Neural cell (in vitro differentiated cells): Measurements from ENCODE around the gene FUBP3. TPM values are rescaled to one million over a fixed set of nuclear protein-coding genes. Genes with fewer than 3 reads are reported as not detected.

Experiments
- H2AFZ ChIP-seq: fragments of 200-600, 300-800 bp; sonication (generic), shearing (Covaris generic); 2 replicates; pipeline ENCODE4 v1.6.0; 2014; ENCODE audit warnings: low read depth, mild to moderate bottlenecking, antibody characterized with exemption, low read length, moderate library complexity
- H3F3A ChIP-seq: fragments of 200-600 bp; shearing (Covaris generic); 2 replicates; pipeline ENCODE4 v1.6.1; 2016; ENCODE audit warnings: mild to moderate bottlenecking, moderate library complexity, mixed read lengths, antibody characterized with exemption, low read length; ENCODE audit not compliant: insufficient read depth, poor library complexity, severe bottlenecking
- H3K27ac ChIP-seq: fragments of 200-600, 300-800 bp; sonication (generic), shearing (Covaris generic); 2 replicates; pipeline ENCODE4 v1.5.1; 2014; ENCODE audit warnings: mild to moderate bottlenecking, low read length, moderate library complexity
- H3K27me3 ChIP-seq: fragments of 300-800, 200-600 bp; sonication (generic), shearing (Covaris generic); 2 replicates; pipeline ENCODE4 v1.6.0; 2014; ENCODE audit warnings: mild to moderate bottlenecking, low read depth, low read length, moderate library complexity; ENCODE audit not compliant: insufficient read depth
- H3K36me3 ChIP-seq: fragments of 300-800, 200-600 bp; sonication (generic), shearing (Covaris generic); 2 replicates; pipeline ENCODE4 v1.5.1; 2014; ENCODE audit warnings: mild to moderate bottlenecking, antibody characterized with exemption, low read length, moderate library complexity; ENCODE audit not compliant: insufficient read depth
- H3K4me2 ChIP-seq: fragments of 300-800, 200-600 bp; sonication (generic), shearing (Covaris generic); 2 replicates; pipeline ENCODE4 v1.6.0; 2014; ENCODE audit warnings: mild to moderate bottlenecking, low read length
- H3K4me3 ChIP-seq: fragments of 300-800, 200-600 bp; sonication (generic), shearing (Covaris generic); 2 replicates; pipeline ENCODE4 v1.5.1; 2014; ENCODE audit warnings: mild to moderate bottlenecking, low read length, moderate library complexity
- H3K79me2 ChIP-seq: fragments of 200-600 bp; shearing (Covaris generic); replicated peaks from 2 replicates; pipeline ENCODE4 v1.6.0; 2014; ENCODE audit warnings: mild to moderate bottlenecking, low read length, moderate library complexity; ENCODE audit not compliant: insufficient read depth
- H3K9ac ChIP-seq: fragments of 300-800, 200-600 bp; sonication (generic), shearing (Covaris generic); 2 replicates; pipeline ENCODE4 v1.6.1; 2016; ENCODE audit warnings: mild to moderate bottlenecking, low read length, mixed read lengths
- H3K9me2 ChIP-seq: fragments of 200-600 bp; shearing (Covaris generic); 2 replicates; pipeline ENCODE4 v1.6.1; 2016; ENCODE audit warnings: mild to moderate bottlenecking, low read length, mixed read lengths; ENCODE audit not compliant: insufficient read depth
- H3K9me3 ChIP-seq: fragments of 200-600, 300-800 bp; sonication (generic), shearing (Covaris generic); 2 replicates; pipeline ENCODE4 v1.6.1; 2016; ENCODE audit warnings: mild to moderate bottlenecking, mixed run types, low read length, moderate library complexity, mixed read lengths
- H4K20me1 ChIP-seq: fragments of 200-600 bp; shearing (Covaris generic); 2 replicates; pipeline ENCODE4 v1.6.1; 2016; ENCODE audit warnings: mild to moderate bottlenecking, mixed run types; ENCODE audit not compliant: insufficient read depth
- EP300 ChIP-seq: fragments of 450-650 bp; conservative IDR thresholded peaks from 2 replicates; pipeline ENCODE4 v1.6.1; 2014; ENCODE audit warnings: antibody characterized with exemption, mild to moderate bottlenecking, moderate library complexity; ENCODE audit not compliant: poor library complexity, severe bottlenecking
- EZH2 ChIP-seq: fragments of 200-600, 300-800 bp; shearing (Covaris generic), sonication (generic); IDR thresholded peaks from 2 replicates; pipeline ENCODE4 v1.6.1; 2014; ENCODE audit warnings: antibody characterized with exemption, low read length, borderline replicate concordance, mild to moderate bottlenecking; ENCODE audit not compliant: insufficient read depth, poor library complexity, severe bottlenecking
- MXI1 ChIP-seq: fragments of 450-650 bp; conservative IDR thresholded peaks from 2 replicates; pipeline ENCODE4 v1.6.1; 2014; ENCODE audit warnings: antibody characterized with exemption, mild to moderate bottlenecking; ENCODE audit not compliant: poor library complexity, severe bottlenecking
- POLR2AphosphoS5 ChIP-seq: IDR thresholded peaks from 2 replicates; pipeline ENCODE4 v1.6.1; 2012
- RAD21 ChIP-seq: fragments of 450-650 bp; conservative IDR thresholded peaks from 2 replicates; pipeline ENCODE4 v1.6.1; 2014; ENCODE audit warnings: antibody characterized with exemption, mild to moderate bottlenecking, moderate library complexity
- REST ChIP-seq: IDR thresholded peaks from 2 replicates; pipeline ENCODE4 v1.6.1; 2012; ENCODE audit warnings: borderline replicate concordance
- SMC3 ChIP-seq: fragments of 450-650 bp; conservative IDR thresholded peaks from 2 replicates; pipeline ENCODE4 v1.6.1; 2014; ENCODE audit warnings: antibody characterized with exemption, mild to moderate bottlenecking, moderate library complexity; ENCODE audit not compliant: poor library complexity
- TAF1 ChIP-seq: IDR thresholded peaks from 2 replicates; pipeline ENCODE4 v1.6.1; 2012; ENCODE audit warnings: low read depth
- polyA plus RNA-seq: library from polyadenylated mRNA; depleted of rRNA; stranded (reverse); fragments of >200 nt; gene quantifications from 2 replicates; pipeline ENCODE4 v1.2.3, GENCODE V29; 2014
- TF ChIP-seq, protein P1 (sequence below): fragments of 450-650 bp; IDR thresholded peaks from 2 replicates; pipeline ENCODE4 v1.5.1; 2014; ENCODE audit warnings: antibody characterized with exemption, mild to moderate bottlenecking, moderate library complexity; ENCODE audit not compliant: poor library complexity, severe bottlenecking

FUBP3 gene
- polyA plus RNA-seq, 1 donor from 2014 or later = 70.5 TPM

DNA sequence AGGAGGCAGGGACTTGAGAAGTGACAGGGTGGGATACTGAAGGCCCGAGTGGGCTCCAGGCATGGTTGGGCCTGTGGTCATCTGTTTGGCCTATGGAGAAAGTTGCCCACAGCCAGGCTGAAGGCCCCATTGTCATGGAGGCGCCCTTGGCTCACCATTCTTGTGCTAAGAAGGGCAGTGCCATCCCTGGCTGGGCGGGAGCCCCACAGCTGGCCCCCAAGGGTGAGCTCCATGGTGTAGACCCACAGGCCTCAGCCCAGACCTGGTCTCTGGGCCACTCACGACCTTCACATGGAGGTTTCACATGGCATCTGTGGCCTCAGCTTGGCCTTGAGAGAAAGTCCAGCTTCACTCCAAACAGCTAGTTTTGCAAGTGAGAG is 50.7 kb downstream of the FUBP3 start:
- no peak overlapping the region for H3K4me3 ChIP-seq

DNA sequence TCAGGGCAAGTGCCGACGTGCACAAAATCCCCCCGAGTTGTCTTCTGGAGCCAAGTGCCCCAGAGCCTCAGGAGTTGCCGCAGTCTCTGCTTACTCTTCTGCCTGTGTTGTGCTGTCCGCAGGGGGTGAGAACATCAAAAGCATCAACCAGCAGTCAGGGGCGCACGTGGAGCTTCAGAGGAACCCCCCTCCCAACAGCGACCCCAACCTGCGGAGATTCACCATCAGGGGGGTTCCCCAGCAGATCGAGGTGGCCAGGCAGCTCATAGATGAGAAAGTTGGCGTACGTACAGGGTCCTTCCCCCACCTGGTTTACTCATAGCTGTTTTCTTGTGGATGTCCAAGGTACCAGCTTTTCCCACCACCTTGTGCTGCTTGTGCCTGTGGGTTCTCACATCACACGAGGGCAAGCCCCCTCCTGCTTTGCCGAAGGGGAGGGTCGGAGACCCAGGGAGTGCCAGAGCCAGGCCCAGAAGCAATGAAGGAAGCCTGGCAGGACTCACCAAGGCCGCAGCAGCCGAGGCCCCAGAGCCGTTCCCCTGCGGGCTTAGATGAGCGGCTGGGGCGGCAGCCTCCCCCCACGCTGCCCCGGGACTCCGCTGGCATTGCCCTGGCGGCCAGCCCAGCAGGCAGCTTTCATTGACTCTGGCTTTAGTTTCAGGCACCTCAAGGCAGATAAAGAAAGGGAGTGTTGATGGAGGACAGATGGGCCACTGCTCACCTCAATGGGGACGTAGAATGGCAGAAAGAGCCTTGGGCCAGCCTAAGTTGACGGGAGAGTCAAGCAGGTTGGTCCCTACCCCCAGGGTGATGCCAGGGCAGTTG is 51.3 kb downstream of the FUBP3 start:
- no peaks in the 10 kb centered on the region for H3F3A ChIP-seq
- H3K79me2 ChIP-seq = no peaks in the 10 kb centered on the region
- H2AFZ ChIP-seq = no peak overlapping the region
- no peaks in the 10 kb centered on the region for H4K20me1 ChIP-seq
- no peak overlapping the region for H3K4me3 ChIP-seq
- H3K36me3 ChIP-seq = no peaks in the 10 kb centered on the region
- no peak overlapping the region for H3K4me2 ChIP-seq
- no peaks in the 10 kb centered on the region for H3K9me3 ChIP-seq
- no peak overlapping the region for H3K9ac ChIP-seq
- H3K9me2 ChIP-seq = no peaks in the 10 kb centered on the region
- H3K27me3 ChIP-seq = no peaks in the 10 kb centered on the region
- no peak overlapping the region for H3K27ac ChIP-seq
- TF ChIP-seq POLR2AphosphoS5 (no peak), EZH2 (no peak), EP300 (no peak), TAF1 (no peak), MXI1 (no peak)
- TF ChIP-seq, protein P1, sequence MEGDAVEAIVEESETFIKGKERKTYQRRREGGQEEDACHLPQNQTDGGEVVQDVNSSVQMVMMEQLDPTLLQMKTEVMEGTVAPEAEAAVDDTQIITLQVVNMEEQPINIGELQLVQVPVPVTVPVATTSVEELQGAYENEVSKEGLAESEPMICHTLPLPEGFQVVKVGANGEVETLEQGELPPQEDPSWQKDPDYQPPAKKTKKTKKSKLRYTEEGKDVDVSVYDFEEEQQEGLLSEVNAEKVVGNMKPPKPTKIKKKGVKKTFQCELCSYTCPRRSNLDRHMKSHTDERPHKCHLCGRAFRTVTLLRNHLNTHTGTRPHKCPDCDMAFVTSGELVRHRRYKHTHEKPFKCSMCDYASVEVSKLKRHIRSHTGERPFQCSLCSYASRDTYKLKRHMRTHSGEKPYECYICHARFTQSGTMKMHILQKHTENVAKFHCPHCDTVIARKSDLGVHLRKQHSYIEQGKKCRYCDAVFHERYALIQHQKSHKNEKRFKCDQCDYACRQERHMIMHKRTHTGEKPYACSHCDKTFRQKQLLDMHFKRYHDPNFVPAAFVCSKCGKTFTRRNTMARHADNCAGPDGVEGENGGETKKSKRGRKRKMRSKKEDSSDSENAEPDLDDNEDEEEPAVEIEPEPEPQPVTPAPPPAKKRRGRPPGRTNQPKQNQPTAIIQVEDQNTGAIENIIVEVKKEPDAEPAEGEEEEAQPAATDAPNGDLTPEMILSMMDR = no peak

More for the DNA sequence above, 50.7 kb downstream of the FUBP3 start:
- Histone ChIP-seq H2AFZ (no peak overlapping the region), H3K27me3 (no peaks in the 10 kb centered on the region), H3K9me3 (no peaks in the 10 kb centered on the region), H3K9ac (no peak overlapping the region), H3K27ac (no peak overlapping the region), H3F3A (no peaks in the 10 kb centered on the region), H3K9me2 (no peaks in the 10 kb centered on the region), H3K4me2 (no peak overlapping the region), H3K79me2 (no peaks in the 10 kb centered on the region), H4K20me1 (no peaks in the 10 kb centered on the region), H3K36me3 (no peaks in the 10 kb centered on the region)
- TF ChIP-seq EP300 = no peak
- TF ChIP-seq POLR2AphosphoS5 = no peak
- TF ChIP-seq RAD21 = no peak
- no peak for TF ChIP-seq EZH2
- TF ChIP-seq REST = no peak
- no peak for TF ChIP-seq MXI1
- TF ChIP-seq TAF1 = no peak
- TF ChIP-seq SMC3 = no peak
- TF ChIP-seq, protein P1 = no peak
